GM21723 (cell line): Measurements from ENCODE around the gene MYB.
"Not testable (repeated sequence)": the region's sequence is repeated elsewhere in the genome, so short reads cannot be mapped to it uniquely, and the experiment has no call there.

Experiments
- ATAC-seq: cut with Tn5 transposase; IDR thresholded peaks from one replicate; pipeline ENCODE4 v1.9.1; 2021; ENCODE audit warnings: mild to moderate bottlenecking, moderate library complexity; ENCODE audit not compliant: unreplicated experiment

MYB gene

DNA sequence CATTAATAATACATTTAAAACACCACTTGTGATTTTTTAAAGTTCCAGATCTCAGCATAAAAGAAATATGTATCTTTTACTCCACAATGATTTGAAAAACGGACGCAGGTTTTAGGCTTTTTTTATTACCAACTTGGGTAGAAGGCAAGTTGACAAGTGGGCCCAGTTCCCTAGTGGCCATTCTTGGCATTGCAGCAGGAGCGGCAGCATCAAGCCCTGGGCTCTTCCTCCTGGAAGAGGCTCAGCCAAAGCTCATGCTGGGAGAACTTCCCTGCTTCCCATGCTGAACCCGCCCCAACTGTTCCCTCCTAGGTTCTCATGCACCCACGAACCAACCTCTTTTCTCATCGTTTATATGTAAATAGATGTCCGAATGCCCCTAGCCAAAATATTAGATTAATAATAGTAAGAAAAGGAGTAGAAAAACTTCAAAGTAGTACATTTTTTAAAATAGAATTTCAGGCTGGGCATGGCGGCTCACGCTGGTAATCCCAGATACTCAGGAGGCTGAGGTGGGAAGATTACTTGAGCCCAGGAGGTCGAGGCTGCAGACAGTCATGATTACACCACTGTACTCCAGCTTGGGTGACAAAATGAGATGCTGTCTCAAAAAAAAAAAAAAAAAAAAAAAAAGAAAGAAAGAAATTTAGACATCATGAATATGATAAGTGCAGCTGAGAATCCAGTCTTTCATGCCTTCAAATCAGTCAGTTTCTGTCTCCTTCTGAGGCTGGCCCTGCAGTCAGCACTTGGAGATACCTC is 18.2 kb upstream of the MYB start:
- ATAC-seq: no peak

DNA sequence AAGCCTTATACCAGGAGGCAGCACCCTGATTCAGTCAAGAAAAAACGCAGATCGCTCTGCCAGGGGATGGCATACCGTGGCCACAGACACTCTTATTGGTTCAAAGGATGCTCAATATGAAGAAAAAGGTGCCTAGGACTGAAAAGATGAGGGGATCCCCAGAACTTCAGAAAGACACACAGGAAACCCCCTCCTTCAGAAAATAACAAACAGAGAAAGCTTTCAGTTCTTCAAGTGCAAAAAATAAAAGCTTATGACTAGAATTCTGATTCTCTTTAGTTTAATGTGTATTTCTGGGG is 17.7 kb upstream of the MYB start:
- ATAC-seq: peak; percentile 73

DNA sequence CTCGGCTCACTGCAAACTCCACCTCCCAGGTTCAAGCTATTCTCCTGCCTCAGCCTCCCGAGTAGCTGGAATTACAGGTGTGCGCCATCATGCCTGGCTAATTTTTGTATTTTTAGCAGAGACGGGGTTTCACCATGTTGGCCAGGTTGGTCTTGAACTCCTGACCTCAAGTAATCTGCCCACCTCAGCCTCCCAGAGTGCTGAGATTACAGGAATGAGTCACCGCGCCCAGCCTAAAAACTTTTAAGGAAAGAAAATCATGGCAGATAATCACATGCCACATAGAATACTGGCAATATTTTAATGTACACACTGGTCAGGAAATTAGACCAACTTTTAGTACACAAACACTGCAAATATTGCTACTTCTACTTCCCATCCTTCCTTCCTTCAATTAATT is 16.7 kb upstream of the MYB start:
- ATAC-seq: not testable (repeated sequence)

DNA sequence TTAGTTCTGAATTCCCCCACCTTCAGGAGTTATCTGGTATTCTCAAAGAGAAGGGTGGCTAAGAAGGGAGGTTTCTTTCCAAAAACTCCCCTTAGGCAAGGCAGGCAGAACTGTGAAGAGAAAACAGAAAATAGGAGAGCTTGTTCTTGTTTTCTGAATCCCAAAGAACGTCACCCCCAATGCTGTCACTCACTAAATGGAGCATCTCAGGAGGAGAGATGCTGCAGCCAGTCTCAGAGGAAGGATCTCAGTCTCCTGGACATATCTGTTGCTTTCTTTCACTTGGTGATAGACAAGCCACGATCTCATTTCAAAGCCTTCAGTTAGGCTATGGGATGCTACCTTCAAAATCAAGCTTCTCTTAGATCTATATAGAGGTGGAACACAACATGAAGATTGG is 16.1 kb upstream of the MYB start:
- no peak for ATAC-seq

DNA sequence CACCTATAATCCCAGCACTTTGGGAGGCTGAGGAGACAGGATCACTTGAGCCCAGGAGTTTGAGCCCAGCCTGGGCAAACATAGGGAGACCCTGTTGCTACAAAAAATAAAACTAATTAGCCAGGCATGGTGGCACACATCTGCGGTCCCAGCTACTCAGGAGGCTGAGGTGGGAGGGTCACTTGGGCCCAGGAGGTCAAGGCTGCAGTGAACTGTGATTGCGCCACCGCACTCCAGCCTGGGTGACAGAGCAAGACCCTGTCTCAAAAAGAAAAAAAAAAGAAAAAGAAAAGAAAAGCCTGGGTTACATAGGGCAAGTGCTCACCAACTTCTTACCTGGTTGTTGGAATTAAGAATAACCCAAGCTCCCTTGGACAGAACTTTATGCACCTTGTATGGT is 14.6 kb upstream of the MYB start:
- no peak for ATAC-seq

DNA sequence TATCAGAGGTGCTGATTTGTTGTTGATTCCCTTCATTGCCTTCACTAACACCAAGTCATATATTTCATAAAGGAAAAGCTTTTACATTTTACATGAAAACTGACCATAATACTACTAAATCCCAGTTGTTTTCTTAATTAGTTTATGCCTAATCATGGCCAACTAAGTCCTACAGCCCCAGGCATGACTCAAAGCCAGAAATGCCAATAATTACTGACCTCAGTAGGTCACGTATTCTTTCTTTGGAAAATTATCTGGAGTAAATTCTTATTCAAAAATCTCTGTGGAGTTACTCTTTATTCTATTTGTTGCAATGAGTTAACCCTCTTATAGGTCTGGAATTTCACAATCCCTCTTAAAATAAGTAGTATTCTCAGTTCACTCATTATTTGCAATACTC is 13.5 kb upstream of the MYB start:
- ATAC-seq: no peak

DNA sequence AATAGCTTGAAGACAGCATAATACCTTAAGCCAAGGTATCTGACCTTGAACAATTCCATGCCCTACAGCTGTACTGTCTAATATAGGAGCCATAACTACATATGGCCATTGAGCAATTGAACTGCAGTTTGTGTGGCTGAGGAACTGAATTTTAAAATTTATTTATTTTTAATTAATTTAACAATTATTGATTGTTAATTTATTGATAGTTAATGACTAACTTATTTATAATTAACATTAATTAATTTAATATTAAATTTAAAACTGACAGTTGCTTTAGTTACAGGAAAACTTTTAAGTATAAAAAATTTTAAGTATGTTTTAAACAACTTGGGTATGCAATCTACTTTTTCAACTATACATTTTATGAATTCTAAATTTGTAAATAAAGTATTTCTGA is 12.3 kb upstream of the MYB start:
- ATAC-seq: no peak

DNA sequence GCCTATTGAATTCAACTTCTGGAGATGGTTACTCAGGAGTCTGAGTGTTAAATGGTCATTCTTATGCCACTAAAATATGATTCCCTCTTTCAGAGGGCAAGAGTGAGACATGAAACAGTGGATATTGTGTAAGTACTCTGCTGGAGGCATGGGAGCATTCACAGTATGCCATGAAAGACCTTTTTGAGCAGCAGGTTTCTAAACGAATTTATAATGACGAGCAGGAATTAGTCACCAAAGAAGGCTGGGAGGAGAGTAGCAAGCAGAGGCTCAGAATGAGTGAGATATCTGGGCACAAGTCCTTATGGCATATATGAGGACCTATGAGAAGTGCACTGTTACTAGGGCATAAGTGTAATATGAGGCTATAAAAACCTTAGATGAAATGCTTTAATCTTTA is 10.9 kb upstream of the MYB start:
- ATAC-seq: no peak

DNA sequence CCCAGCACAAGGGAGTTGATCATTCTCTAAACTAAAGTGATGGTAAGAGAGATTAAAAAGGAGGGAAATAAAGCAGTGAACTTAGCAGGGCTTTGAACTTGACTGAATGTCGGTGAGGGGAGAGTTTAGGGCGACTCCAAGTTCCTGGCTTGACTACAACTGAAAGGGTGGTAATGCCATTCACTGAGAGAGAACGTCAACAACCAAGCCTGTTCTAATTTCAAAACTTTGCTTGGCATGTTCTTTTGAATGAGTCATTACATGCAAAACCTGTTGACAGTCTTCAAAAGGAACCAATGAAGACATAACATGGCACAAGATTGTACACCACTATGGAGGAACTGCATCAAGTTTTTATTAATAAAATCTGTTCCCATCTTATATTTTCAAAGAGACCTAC is 10.3 kb upstream of the MYB start:
- ATAC-seq: no peak

DNA sequence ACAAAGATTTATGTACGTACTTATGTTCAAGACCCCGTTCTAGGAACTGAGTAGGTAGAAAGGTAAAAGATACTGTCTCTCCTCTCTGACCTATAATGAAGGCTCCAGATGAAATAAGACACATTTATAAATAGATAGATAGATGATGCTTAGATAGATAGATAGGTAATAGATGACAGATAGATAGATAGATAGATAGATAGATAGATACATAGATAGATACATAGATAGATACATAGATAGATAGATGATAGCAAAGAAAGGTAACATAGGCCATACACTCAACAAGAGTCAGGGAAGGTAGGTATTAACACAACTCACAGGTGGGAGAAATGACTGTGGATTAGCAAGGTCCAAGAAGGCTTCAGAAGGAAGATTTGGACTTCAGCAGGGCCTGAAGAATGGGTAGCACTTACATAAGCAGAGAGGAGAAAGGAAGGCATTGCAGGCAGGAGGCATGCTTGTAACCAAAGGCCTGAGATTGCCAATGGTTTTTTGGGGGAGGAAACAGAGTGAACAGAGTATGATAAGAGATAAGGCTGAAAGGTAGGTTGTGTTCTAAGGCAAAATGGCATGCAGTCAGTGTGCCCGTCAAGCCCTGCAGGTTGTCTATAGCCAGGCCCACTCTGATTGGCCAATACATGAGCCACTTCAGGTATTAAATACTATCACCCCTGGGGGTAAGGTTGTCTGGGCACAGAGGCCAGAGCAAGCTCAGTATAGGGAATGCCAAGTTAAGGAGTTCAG is 7.7 kb upstream of the MYB start:
- ATAC-seq: no peak

DNA sequence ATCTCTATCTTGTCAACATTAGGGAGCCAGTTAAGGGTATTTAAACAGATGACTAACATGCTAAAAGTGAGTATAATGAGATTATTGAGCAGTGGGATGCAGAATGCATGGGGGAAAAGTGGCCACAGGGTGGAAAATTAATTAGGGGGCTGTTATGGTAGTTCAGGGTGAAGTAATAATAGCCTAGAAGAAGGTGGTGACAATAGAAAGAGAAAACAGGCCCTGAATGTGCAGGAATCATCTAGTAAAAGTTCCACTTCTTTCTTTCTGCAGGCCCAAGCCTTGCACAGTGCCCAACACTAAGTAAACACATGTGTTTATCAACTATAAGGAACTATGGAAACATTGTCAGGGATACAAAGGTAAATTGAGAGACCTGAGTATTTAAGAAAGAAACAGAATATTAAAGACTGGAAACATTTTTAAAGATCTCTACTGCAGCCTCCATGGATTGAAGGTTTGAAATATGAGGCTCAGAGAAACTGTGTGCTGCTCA is 7.1 kb upstream of the MYB start:
- ATAC-seq: no peak

DNA sequence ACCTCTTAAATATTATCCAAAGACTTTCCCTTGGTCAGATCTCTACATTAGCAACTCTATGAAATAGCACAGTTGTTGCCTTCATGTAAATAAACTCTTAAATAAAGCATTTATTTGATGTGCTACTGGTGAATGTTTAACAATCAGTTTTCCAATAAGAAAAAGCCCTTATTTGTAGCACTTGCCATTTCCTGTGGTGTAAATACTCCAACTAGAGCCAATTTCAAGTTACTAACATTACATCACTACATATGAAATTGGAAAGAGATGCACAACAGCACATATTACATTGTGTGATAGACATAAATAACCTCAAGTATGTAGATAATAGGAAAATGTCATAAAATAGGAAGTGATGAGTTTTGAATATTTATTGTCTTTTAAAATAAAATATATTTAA is 5.0 kb upstream of the MYB start:
- ATAC-seq: no peak

DNA sequence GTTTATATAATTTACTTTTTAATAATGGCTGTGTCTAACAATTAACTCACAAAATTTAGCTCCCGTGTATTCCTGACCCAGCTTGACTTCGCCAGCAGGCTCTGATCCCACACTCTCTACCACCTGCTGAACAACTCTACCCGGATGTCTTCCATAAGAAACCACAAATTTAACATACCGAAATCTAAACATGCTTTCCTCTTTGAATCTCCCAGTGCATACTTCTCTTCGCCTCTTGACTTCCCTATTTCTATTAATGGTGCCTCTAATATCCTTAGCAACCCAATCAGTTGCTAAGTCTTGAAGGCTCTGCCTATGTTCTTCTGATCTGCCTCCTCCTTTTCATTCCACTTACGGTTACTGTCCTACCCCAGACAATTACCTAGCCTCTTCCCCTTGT is 4.6 kb upstream of the MYB start:
- no peak for ATAC-seq

DNA sequence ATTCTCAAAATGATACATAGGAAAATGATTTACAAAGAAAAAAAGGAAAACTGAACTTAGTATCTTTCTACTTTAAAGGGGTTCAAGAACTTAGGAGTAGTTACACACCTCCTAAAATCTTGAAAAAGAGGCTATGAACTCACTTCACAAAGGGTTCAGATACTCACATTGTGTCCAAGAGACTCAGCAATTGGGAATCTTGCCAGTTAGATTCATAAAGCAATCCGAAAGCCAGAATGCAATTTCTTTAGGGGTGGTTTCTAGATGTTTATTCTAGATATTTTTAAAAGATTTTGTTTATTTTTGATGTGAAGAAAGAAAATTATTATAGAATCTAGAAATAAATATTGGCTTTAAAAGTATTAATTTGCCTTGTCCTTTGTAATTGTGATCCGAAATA is 1.7 kb upstream of the MYB start:
- no peak for ATAC-seq

DNA sequence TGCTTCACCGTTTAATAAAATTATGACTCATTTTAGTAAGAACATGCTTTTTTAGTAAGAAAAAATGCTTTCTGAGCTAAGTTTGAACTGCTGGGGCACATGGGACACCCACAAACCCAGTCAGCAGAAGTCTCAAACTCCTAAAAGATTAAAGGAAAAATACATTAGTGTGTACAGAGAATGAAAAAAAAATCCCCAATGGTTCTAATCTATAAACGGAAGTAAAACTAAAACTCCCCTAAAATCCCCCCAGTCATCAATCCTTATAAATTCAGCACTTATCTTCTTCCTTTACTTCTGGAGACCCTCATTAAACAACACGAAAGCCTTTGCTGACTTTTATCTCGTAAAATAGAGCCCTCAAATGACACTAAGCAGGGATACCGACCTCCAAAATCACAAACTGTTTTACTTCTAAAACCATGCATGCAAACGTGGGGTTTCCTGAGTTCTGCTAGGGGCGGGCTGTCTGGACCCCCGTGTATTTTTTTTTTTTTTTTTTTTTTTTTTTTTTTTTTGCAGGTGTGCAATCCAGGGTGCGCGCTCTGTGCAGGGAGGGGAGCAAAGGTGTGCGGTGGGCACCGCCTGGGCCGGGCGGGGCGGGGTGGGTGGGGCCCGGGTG is 1.1 kb upstream of the MYB start:
- ATAC-seq: no peak

DNA sequence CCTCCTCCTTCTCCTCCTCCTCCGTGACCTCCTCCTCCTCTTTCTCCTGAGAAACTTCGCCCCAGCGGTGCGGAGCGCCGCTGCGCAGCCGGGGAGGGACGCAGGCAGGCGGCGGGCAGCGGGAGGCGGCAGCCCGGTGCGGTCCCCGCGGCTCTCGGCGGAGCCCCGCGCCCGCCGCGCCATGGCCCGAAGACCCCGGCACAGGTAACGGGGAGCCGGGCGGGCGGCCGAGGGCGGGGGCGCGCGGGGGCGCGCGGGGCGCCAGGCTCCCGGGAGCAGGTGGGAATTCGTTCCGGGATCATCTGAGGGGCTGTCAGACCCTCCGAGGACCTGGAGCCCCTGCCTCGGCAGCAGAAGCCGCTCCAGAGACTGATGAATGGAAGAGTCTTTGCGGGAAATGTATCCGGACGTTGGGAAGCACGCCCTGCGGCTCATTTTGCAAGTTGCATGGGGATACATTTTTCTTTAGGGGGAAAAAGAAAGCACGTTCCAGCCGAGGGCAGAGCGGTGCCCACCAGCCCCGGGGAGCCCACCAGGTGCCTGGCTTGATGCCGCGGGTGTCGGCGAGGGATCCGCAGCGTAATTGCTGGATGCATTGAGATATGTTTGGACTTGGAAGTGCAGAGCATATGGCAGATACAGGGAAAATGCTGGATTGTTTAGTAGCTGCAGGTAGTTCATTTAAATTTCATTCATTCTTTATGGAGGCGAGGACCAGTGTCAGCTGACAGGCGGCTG is 394 bp downstream of the MYB start:
- ATAC-seq: no peak

DNA sequence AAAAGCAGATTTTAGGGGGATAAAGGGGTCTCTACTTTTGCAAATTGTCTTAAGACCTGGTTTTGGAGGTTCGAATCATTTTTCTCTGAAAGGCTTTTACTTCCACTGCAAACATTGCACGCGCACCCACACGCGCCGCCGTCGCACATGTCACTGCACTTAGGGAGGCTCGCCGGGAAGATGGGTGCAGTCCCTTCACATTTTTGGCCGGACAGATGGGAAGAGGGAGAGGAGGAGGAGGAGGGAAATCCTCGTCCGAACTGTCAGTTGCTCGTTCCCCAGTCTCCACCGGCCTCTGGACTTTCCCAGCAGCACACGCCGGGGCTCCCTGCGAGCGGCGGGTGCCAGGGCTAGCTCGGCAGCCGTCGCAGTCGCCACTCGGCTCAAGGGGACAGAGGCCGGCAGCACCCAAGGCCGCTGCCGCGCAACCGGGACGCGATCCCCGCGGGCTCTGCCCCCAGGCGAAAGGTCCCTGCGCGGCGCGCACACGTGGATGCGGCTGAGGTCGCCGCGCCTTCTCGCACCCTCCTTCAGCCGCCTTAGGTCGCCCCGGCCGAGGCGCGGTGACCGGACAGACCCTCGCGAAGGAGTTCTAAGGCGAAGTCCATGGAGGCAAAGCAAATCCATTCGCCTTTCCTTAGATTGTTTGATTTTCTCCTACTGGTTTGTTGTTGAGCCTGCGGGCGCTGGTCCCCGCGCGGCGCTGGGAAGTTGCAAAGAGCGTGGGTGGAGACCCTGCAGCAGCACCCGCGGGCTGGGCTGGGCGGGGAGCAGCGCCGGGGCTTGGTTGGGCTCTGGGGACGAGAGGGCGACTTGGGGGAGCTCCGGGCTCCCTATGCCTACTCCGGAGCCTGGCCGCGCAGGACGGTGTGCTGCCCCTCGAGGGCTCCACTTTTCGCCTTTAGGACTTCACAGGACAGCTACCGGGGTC is 1.2 kb downstream of the MYB start:
- peak; percentile 12 for ATAC-seq

DNA sequence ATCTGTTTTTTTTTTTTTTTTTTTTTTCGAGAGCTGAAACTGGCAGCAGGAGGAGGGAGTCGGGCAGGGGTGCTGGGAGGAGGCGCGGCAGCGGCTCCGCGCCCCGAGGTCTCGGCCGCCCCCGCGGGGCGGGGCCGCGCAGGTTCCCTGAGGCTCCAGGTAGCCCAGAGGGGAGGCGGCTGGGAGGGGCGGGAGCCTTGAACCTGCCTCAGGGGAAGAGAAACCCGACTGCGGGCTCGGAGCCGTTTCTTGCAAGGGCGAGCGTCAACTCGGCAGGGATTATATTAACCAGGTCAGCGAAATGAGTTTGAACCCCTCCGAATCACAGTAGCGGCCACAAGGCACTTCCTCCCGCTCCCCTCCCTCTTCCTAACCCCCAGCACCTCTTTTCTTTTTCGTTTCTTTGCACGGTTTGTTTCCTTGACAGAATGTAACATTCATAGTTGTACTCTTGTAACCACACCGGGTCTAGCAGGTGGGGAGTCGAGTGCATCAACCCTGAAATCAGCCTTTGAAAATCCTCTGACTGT is 2.0 kb downstream of the MYB start:
- ATAC-seq: peak; percentile 51

DNA sequence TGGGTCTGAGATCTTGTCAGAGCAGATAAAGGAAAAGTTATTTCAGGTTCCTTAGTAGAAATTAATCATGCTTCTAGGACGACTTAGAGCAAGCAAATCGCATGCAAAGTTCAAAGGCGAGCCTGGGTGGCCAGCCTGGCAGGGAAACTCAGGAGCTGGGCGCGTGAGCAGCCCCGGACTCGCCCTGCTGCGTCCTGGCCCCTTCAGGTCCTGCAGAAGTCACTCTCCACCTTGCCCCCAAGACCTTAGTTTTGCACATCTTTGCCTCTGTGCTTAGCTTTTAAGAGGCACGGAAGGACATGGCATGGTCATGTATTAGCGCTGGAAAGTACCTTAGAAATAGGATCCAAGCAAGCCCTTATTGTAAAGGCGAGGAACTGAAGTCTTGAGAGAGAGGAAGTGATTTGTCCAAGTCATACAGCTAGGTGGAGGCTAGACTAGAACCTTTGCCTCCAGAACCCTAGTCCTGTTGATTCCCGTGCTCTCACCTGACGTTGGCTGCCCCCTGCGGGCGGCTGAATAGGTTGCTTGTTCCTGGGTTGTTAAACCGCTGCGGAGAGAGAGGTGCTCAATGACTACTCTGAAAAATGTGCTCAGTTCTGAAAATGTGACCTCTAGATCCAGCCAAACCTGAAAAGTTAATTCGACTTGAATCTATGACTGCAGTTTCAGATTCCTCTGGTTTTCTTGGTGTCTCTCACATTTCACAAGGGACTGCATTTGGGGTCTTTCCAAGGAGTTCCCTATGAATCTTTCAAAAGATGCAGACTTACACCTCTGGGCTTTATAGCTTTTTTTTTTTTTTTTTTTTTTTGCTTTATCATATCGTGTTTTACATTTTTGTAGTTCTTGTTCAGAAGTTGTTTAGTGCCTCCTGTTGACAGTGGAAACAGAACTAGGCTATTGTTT is 2.7 kb downstream of the MYB start:
- peak; percentile 38 for ATAC-seq
